Upper lobe of left lung (tissue), 6 donors: ENCODE measurements around the gene CAGE1. TPM values are rescaled to one million over a fixed set of nuclear protein-coding genes. Genes with fewer than 3 reads are reported as not detected.

Experiments used
- ATAC-seq, 2 donors: fragments of 200-7000 bp; cut with Tn5 transposase; one replicate each; pipeline ENCODE4 v1.9.1; 2022; ENCODE audit warnings: mild to moderate bottlenecking in 2 of 2, moderate library complexity in 2 of 2; ENCODE audit not compliant: low FRiP score in 2 of 2
- DNase-seq, 2 donors: peaks; one replicate each; pipeline ENCODE4 v3.0.0-alpha.2; 2019 to 2020
- H3K27ac ChIP-seq, 4 donors: fragments of 200-600 bp; sonication (generic); one replicate each; pipeline ENCODE4 v1.5.1; 2016 to 2019
- H3K27me3 ChIP-seq, 4 donors: fragments of 200-600 bp; sonication (generic); one replicate each; pipeline ENCODE4 v1.5.1; 2017 to 2019
- H3K36me3 ChIP-seq, 4 donors: fragments of 200-600 bp; sonication (generic); one replicate each; pipeline ENCODE4 v1.5.1; 2016 to 2019
- H3K4me1 ChIP-seq, 4 donors: fragments of 200-600 bp; sonication (generic); one replicate each; pipeline ENCODE4 v1.5.1; 2018 to 2019
- H3K4me3 ChIP-seq, 4 donors: fragments of 200-600 bp; sonication (generic); one replicate each; pipeline ENCODE4 v1.5.1; 2017 to 2019; ENCODE audit warnings: mild to moderate bottlenecking in 2 of 4, moderate library complexity in 1 of 4
- H3K9me3 ChIP-seq, 4 donors: fragments of 200-600 bp; sonication (generic); one replicate each; pipeline ENCODE4 v1.5.1; 2018 to 2019
- CTCF ChIP-seq, 6 experiments: fragments of 450-650 bp in 4 of 6; fragments of 200-600 bp in 2 of 6; sonication (generic) in 2 of 6; IDR thresholded peaks; one replicate each; pipeline ENCODE4 v1.5.1; 2016 to 2019; ENCODE audit warnings: antibody characterized with exemption in 6 of 6
- EP300 ChIP-seq, 4 donors: sonication (generic); formaldehyde crosslinking; IDR thresholded peaks; one replicate each; pipeline ENCODE4 v1.5.1; 2017; ENCODE audit warnings: antibody characterized with exemption in 4 of 4, control low read depth in 2 of 4
- POLR2A ChIP-seq, 4 donors: fragments of 450-650 bp; IDR thresholded peaks; one replicate each; pipeline ENCODE4 v1.5.1; 2016 to 2017; ENCODE audit warnings: antibody characterized with exemption in 4 of 4, mild to moderate bottlenecking in 2 of 4
- POLR2AphosphoS5 ChIP-seq, 2 donors: sonication (generic); formaldehyde crosslinking; IDR thresholded peaks; one replicate each; pipeline ENCODE4 v1.5.1; 2017; ENCODE audit warnings: antibody characterized with exemption in 2 of 2
- WGBS, 2 donors: methylation state at CpG; one replicate each; pipeline ENCODE4 v1.1.5; 2017 to 2018; 5-methylcytosine and 5-hydroxymethylcytosine counted together
- total RNA-seq, 6 donors: library from RNA; depleted of rRNA in 4 of 6; stranded (reverse); fragments of >200 nt in 4 of 6; gene quantifications; one replicate each; pipeline versions ENCODE4 v1.1.0 to v1.2.1, GENCODE V29; 2016 to 2021
- donor health status: DM: no; HTN: no; CAD: no; lungs with moderate emphysema.
- donor health status: DM: no; HTN: yes; CAD: no; lungs with severe emphysema.

CAGE1 gene
- total RNA-seq, 6 donors from 2014 or later, result not detected

GRCh38 chr6:7304821-7305220, 84.7 kb downstream of the CAGE1 start:
- Histone ChIP-seq H3K27me3 (no peaks in the 10 kb centered on the region), H3K4me1 (peaks cover 6 to 22% (median 8%) of the 10 kb centered on the region in 4 donors), H3K27ac (no peak overlapping the region), H3K36me3 (peaks cover 19 to 99% (median 63%) of the 10 kb centered on the region in 4 donors), H3K9me3 (no peaks in the 10 kb centered on the region), H3K4me3 (no peak overlapping the region)
- 81 to 90% methylated on average over 1 of the region's 1 CpG for WGBS, 2 donors
- no peak for ATAC-seq
- no peak for DNase-seq
- TF ChIP-seq EP300 (IDR thresholded peaks at IDR 0.05) (no peak), POLR2AphosphoS5 (IDR thresholded peaks at IDR 0.05) (no peak), POLR2A (IDR thresholded peaks at IDR 0.05) (no peak), CTCF (IDR thresholded peaks at IDR 0.05) (no peak)

- no peak for DNase-seq
- WGBS, 2 donors, result 81 to 88% methylated on average over 7 of the region's 7 CpGs
- Histone ChIP-seq H3K4me3 (no peak overlapping the region), H3K27ac (no peak overlapping the region), H3K9me3 (no peaks in the 10 kb centered on the region), H3K27me3 (no peaks in the 10 kb centered on the region), H3K4me1 (peaks cover 0 to 6% (median 0%) of the 10 kb centered on the region in 4 donors), H3K36me3 (peaks cover 35 to 98% (median 54%) of the 10 kb centered on the region in 4 donors)
- ATAC-seq, result no peak
- TF ChIP-seq POLR2A (IDR thresholded peaks at IDR 0.05), result no peak
- no peak for TF ChIP-seq CTCF (IDR thresholded peaks at IDR 0.05)
- no peak for TF ChIP-seq POLR2AphosphoS5 (IDR thresholded peaks at IDR 0.05)
- TF ChIP-seq EP300 (IDR thresholded peaks at IDR 0.05), result no peak
Observed at GRCh38 chr6:7301702-7302101, 87.8 kb downstream of the CAGE1 start.

GRCh38 chr6:7300926-7301325, 88.6 kb downstream of the CAGE1 start:
- WGBS, 2 donors, result 69 to 86% methylated on average over 5 of the region's 5 CpGs
- no peak overlapping the region for H3K27ac ChIP-seq
- DNase-seq (no peak), ATAC-seq (no peak)
- peaks cover 0 to 6% (median 0%) of the 10 kb centered on the region in 4 donors for H3K4me1 ChIP-seq
- no peaks in the 10 kb centered on the region for H3K9me3 ChIP-seq
- no peak for TF ChIP-seq POLR2A (IDR thresholded peaks at IDR 0.05)
- no peak for TF ChIP-seq POLR2AphosphoS5 (IDR thresholded peaks at IDR 0.05)
- no peak for TF ChIP-seq CTCF (IDR thresholded peaks at IDR 0.05)
- no peak for TF ChIP-seq EP300 (IDR thresholded peaks at IDR 0.05)
- peaks cover 40 to 97% (median 53%) of the 10 kb centered on the region in 4 donors for H3K36me3 ChIP-seq
- H3K4me3 ChIP-seq, result no peak overlapping the region
- no peaks in the 10 kb centered on the region for H3K27me3 ChIP-seq

GRCh38 chr6:7298113-7298512, 91.4 kb downstream of the CAGE1 start:
- H3K27me3 ChIP-seq, result no peaks in the 10 kb centered on the region
- H3K4me3 ChIP-seq, result no peak overlapping the region
- WGBS, 2 donors, result 96 to 98% methylated on average over 1 of the region's 1 CpG
- H3K9me3 ChIP-seq, result no peaks in the 10 kb centered on the region
- DNase-seq, result no peak
- H3K36me3 ChIP-seq, result peaks cover 40 to 96% (median 60%) of the 10 kb centered on the region in 4 donors
- H3K4me1 ChIP-seq, result no peaks in the 10 kb centered on the region
- ATAC-seq, result no peak
- H3K27ac ChIP-seq, result no peak overlapping the region
- TF ChIP-seq POLR2A (IDR thresholded peaks at IDR 0.05) (no peak), POLR2AphosphoS5 (IDR thresholded peaks at IDR 0.05) (no peak), CTCF (IDR thresholded peaks at IDR 0.05) (no peak), EP300 (IDR thresholded peaks at IDR 0.05) (no peak)

- WGBS, 2 donors, result 81 to 83% methylated on average over 2 of the region's 2 CpGs
- ATAC-seq (no peak), DNase-seq (no peak)
- no peaks in the 10 kb centered on the region for H3K4me1 ChIP-seq
- TF ChIP-seq EP300 (IDR thresholded peaks at IDR 0.05) (no peak), POLR2A (IDR thresholded peaks at IDR 0.05) (no peak), CTCF (IDR thresholded peaks at IDR 0.05) (no peak), POLR2AphosphoS5 (IDR thresholded peaks at IDR 0.05) (no peak)
- no peak overlapping the region for H3K27ac ChIP-seq
- H3K27me3 ChIP-seq, result no peaks in the 10 kb centered on the region
- peaks cover 39 to 96% (median 59%) of the 10 kb centered on the region in 4 donors for H3K36me3 ChIP-seq
- H3K4me3 ChIP-seq, result no peak overlapping the region
- H3K9me3 ChIP-seq, result no peaks in the 10 kb centered on the region
Observed at GRCh38 chr6:7296602-7297001, 92.9 kb downstream of the CAGE1 start.
